Activated T-cell treated with anti-CD3 and anti-CD28 coated beads, Interleukin-2, amount 50 U/mL, for 4 hours (primary cell): Measurements from ENCODE around the gene LHX3. TPM values are rescaled to one million over a fixed set of nuclear protein-coding genes. Genes with fewer than 3 reads are reported as not detected.

Source experiments
- ATAC-seq, 2 donors: fragments of 200-7000 bp; cut with Tn5 transposase; one replicate each; pipeline ENCODE4 v1.10.0; 2021
- DNase-seq: peaks from one replicate; pipeline ENCODE4 v3.0.0-alpha.2; 2020
- H3K27me3 Mint-ChIP-seq: one replicate; pipeline ENCODE4 v1.8.0; 2021; ENCODE audit warnings: low read depth, mixed read lengths
- H3K36me3 Mint-ChIP-seq: one replicate; pipeline ENCODE4 v1.8.0; 2022; ENCODE audit warnings: mixed read lengths; ENCODE audit not compliant: insufficient read depth
- H3K4me1 Mint-ChIP-seq: one replicate; pipeline ENCODE4 v1.8.0; 2021; ENCODE audit warnings: low read depth, mixed read lengths
- H3K4me3 Mint-ChIP-seq: one replicate; pipeline ENCODE4 v1.8.0; 2021; ENCODE audit warnings: mild to moderate bottlenecking, moderate library complexity, mixed read lengths
- H3K9me3 Mint-ChIP-seq: one replicate; pipeline ENCODE4 v1.8.0; 2021; ENCODE audit warnings: mixed read lengths
- total RNA-seq, 3 donors: library from RNA; stranded (reverse); gene quantifications; one replicate each; pipeline ENCODE4 v1.2.1, GENCODE V29; 2021

LHX3 gene
- total RNA-seq, 3 donors from 2014 or later = 0.08 to 0.11 TPM; not detected in 1

- H3K27me3 Mint-ChIP-seq = peaks cover 65% of the 10 kb centered on the region
- peaks cover 3% of the 10 kb centered on the region for H3K4me1 Mint-ChIP-seq
- DNase-seq (no peak), ATAC-seq (no peak)
- H3K4me3 Mint-ChIP-seq = no peak overlapping the region
- no peaks in the 10 kb centered on the region for H3K36me3 Mint-ChIP-seq
- no peaks in the 10 kb centered on the region for H3K9me3 Mint-ChIP-seq
Measured at GRCh38 chr9:136191960-136192286, 13.0 kb downstream of the LHX3 start.

DNA sequence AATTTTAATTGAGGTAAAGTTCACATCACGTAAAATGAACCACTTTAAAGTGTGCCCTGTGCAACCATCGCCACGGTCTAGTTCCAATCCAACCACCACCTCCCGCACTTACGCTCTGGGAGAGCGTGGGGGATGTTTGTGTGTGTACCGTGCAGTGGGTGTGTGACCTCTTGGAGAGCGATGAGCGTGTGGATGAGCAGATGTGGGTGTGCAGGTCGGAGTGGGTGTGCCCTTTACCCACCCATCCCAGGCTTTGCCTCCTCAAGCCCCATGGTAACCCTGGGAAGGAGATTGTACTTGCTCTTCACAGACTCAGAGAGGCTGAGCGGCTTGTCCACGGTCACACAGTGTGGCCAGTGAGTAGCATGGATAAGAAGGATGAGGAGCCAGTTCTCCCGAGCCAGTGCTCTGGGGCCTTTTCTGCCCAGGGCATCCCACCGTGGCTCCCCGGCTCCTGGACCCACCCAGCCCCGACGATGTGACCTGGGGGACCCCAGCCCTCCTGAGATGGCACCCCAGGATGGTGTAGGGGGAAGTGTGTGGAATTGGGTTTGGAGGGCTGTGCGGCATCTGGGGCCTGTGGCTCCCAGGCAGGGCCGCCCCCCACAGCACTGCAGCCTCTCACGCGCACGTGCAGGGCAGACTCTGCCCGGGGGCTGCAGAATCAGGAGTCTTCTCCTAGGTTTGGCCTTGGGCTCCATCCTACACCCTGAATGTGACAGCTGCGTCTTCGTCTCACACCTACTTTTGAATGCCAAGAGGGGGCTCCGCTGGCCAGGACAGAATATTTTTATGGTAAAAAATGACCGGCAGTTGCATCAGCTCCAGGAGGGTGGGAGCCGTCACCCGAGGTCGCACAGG, 13.6 kb downstream of the LHX3 start:
- DNase-seq (no peak), ATAC-seq (no peak)
- Mint-ChIP-seq H3K36me3 (no peaks in the 10 kb centered on the region), H3K4me3 (no peak overlapping the region), H3K4me1 (no peaks in the 10 kb centered on the region), H3K9me3 (no peaks in the 10 kb centered on the region), H3K27me3 (peaks cover 65% of the 10 kb centered on the region)

DNA sequence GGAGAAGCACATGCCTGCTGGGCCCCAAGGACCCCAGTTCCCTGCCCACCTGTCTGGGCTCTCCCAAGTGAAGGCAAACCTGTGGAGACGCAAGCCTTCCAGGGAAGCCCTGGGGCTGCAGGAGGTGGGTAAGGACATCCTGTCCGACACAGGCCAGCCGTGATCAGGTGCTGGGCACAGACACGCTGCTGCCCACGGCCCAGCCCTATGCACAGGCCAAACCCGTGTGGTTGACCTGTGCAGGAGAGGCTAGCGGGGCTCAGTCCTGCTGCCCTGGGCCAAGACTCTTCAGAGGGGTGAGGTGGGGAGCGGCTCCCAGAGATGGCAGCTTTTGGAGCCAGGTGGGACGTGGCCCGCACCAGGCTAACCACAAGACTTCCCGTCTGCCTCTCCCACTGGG, 14.3 kb downstream of the LHX3 start:
- DNase-seq = no peak
- Mint-ChIP-seq H3K36me3 (no peaks in the 10 kb centered on the region), H3K4me1 (no peaks in the 10 kb centered on the region), H3K27me3 (peaks cover 60% of the 10 kb centered on the region), H3K4me3 (no peak overlapping the region), H3K9me3 (no peaks in the 10 kb centered on the region)
- ATAC-seq = no peak

GRCh38 chr9:136190237-136190601, 14.7 kb downstream of the LHX3 start:
- peaks cover 60% of the 10 kb centered on the region for H3K27me3 Mint-ChIP-seq
- no peak for ATAC-seq
- H3K9me3 Mint-ChIP-seq = no peaks in the 10 kb centered on the region
- H3K4me3 Mint-ChIP-seq = no peak overlapping the region
- DNase-seq = no peak
- no peaks in the 10 kb centered on the region for H3K36me3 Mint-ChIP-seq
- no peaks in the 10 kb centered on the region for H3K4me1 Mint-ChIP-seq

DNA sequence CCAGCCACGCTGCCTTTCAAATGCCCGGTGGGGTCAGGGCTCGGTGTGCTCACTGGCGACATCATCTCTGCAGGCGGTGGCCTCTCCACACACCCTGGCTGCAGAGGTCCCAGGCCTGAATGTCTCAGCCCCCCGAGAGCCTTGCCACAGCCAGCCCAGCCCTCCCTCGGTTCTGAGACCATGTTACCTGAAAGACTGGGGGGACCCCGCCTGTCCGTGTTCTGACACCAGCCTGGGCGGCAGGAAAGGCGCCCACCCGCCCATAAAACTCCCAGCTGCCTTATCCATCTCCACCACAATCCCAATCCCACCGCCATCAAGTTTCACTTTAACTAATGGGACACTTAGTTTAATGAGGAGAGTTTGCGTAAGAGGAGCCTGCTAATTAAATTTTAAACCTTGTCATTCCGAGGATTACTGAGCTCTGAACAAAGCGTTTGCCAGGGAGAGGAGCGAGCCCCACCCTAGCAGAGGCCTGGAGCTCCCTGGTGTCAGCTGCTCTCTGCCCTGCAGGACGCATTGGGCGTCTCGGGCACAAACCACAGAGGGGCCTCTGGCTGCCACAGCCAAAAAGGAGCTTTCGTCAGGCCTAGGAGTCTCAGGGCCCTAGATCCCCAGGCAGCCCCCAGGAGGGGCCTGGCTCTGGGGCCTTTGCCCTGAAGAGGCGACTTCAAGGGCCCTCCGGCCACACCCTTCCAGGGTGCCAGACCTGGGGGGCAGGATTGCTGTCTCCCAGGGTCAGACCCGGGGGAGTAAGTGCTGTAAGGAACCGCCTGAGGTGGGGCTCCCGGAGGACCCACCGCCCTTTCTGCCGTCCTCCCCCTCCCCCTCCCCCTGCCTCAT, 15.3 kb downstream of the LHX3 start:
- no peaks in the 10 kb centered on the region for H3K36me3 Mint-ChIP-seq
- ATAC-seq (no peak), DNase-seq (no peak)
- H3K4me1 Mint-ChIP-seq = no peaks in the 10 kb centered on the region
- peaks cover 61% of the 10 kb centered on the region for H3K27me3 Mint-ChIP-seq
- no peaks in the 10 kb centered on the region for H3K9me3 Mint-ChIP-seq
- H3K4me3 Mint-ChIP-seq = no peak overlapping the region

DNA sequence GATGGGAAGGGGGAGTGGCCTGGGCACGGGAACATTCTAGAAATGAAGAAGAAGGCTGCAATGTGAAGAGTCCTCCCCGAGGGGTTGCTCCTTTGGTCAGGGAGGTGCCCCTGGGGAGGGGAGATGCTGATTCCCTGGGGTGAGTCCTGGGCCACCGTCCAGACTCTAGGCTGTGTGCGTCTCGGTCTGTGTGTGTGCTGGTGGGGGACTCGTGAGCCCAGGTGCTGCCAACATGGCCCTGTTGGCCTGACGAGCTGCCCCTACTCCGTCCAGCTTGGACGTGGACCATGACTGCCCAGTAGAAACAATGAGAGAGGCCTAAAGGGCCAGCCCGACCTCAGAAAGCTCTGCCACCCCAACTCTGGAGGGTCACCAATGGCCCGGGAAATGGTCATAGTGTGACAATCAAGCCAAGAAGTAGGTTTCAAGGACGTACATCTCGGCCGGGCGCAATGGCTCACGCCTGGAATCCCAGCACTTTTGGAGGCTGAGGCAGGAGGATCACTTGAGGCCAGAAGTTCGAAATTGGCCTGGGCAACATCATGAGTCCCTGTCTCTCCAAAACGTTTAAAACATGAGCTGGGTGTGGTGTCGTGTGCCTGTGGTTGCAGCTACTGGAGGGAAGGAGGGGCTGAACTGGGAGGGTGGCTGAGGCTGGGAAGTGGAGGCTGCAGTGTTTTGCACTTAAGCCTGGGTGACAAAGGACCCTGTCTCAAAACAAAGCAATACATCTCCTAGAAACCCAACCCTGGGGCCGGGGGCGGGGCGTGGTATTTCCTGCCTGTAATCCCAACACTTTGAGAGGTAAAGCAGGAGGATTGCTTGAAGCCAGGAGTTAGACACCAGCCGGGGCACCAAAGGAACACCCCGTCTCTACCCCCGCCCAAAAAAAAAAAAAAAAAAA, 17.0 kb downstream of the LHX3 start:
- peaks cover 59% of the 10 kb centered on the region for H3K27me3 Mint-ChIP-seq
- no peaks in the 10 kb centered on the region for H3K36me3 Mint-ChIP-seq
- ATAC-seq (no peak), DNase-seq (no peak)
- H3K4me1 Mint-ChIP-seq = no peaks in the 10 kb centered on the region
- no peaks in the 10 kb centered on the region for H3K9me3 Mint-ChIP-seq
- no peak overlapping the region for H3K4me3 Mint-ChIP-seq

DNA sequence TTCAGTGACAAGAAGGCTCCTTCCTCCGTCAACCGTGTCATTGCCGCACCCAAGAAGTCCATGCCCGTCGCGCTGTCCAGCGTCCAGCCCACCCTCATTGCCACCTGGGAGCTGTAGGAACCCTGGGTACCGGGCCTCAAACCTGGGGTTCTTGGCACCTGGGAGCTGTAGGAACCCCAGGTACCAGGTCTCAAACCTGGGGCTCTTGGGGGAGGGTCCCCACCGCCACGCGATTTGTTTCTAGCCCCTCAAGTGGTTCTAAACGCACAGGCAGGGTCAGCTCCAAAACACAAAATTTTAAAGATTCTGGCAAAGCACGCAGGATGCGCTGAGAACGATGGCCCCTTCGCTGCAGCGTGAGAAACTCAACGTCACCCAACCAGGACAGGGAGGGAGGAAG, 17.7 kb downstream of the LHX3 start:
- no peaks in the 10 kb centered on the region for H3K36me3 Mint-ChIP-seq
- H3K4me3 Mint-ChIP-seq = no peak overlapping the region
- no peak for ATAC-seq
- H3K9me3 Mint-ChIP-seq = no peaks in the 10 kb centered on the region
- no peaks in the 10 kb centered on the region for H3K4me1 Mint-ChIP-seq
- peaks cover 61% of the 10 kb centered on the region for H3K27me3 Mint-ChIP-seq
- DNase-seq = no peak

DNA sequence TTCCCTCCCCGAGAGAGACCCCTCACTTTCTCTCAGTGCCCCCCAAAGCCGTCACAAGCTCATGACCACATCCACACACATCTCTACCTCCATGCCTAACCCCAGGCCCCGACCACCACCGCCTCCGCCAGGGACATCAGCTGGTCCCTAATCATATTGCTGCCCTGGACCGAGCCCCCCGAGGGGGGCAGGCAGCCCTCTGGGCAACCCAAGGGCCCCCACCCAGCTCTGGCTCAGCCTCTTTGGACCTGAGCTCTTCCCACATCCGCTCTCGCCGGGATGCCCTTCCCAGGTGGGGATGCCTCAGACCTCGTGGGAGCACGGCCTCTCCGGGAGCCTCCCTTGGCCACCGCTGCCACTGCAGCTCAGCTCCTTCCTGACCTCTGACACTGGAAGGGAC, 18.5 kb downstream of the LHX3 start:
- DNase-seq (no peak), ATAC-seq (no peak)
- no peaks in the 10 kb centered on the region for H3K36me3 Mint-ChIP-seq
- no peaks in the 10 kb centered on the region for H3K9me3 Mint-ChIP-seq
- H3K27me3 Mint-ChIP-seq = peaks cover 54% of the 10 kb centered on the region
- H3K4me1 Mint-ChIP-seq = no peaks in the 10 kb centered on the region
- no peak overlapping the region for H3K4me3 Mint-ChIP-seq

- no peak for ATAC-seq
- Mint-ChIP-seq H3K27me3 (peaks cover 52% of the 10 kb centered on the region), H3K36me3 (no peaks in the 10 kb centered on the region)
Measured at GRCh38 chr9:136185596-136186366, 19.1 kb downstream of the LHX3 start.

GRCh38 chr9:136185066-136185465, 19.9 kb downstream of the LHX3 start:
- peaks cover 45% of the 10 kb centered on the region for H3K27me3 Mint-ChIP-seq
- no peak overlapping the region for H3K4me3 Mint-ChIP-seq
- ATAC-seq = no peak
- no peaks in the 10 kb centered on the region for H3K36me3 Mint-ChIP-seq
- no peaks in the 10 kb centered on the region for H3K9me3 Mint-ChIP-seq
- no peak for DNase-seq
- no peaks in the 10 kb centered on the region for H3K4me1 Mint-ChIP-seq

More at GRCh38 chr9:136185596-136186366, 19.1 kb downstream of the LHX3 start:
- no peak overlapping the region for H3K4me3 Mint-ChIP-seq
- H3K9me3 Mint-ChIP-seq = no peaks in the 10 kb centered on the region
- H3K4me1 Mint-ChIP-seq = no peaks in the 10 kb centered on the region
- DNase-seq = no peak

- no peaks in the 10 kb centered on the region for H3K4me1 Mint-ChIP-seq
- no peak for DNase-seq
- no peak overlapping the region for H3K4me3 Mint-ChIP-seq
- no peaks in the 10 kb centered on the region for H3K36me3 Mint-ChIP-seq
- ATAC-seq = no peak
- no peaks in the 10 kb centered on the region for H3K9me3 Mint-ChIP-seq
- H3K27me3 Mint-ChIP-seq = peaks cover 36% of the 10 kb centered on the region
Measured at GRCh38 chr9:136182850-136183422, 22.0 kb downstream of the LHX3 start.

GRCh38 chr9:136182420-136182787, 22.5 kb downstream of the LHX3 start:
- Mint-ChIP-seq H3K9me3 (no peaks in the 10 kb centered on the region), H3K27me3 (peaks cover 33% of the 10 kb centered on the region), H3K36me3 (no peaks in the 10 kb centered on the region), H3K4me3 (no peak overlapping the region), H3K4me1 (no peaks in the 10 kb centered on the region)
- DNase-seq (no peak), ATAC-seq (no peak)

GRCh38 chr9:136181784-136182419, 23.0 kb downstream of the LHX3 start:
- ATAC-seq (no peak), DNase-seq (no peak)
- Mint-ChIP-seq H3K27me3 (peaks cover 28% of the 10 kb centered on the region), H3K36me3 (no peaks in the 10 kb centered on the region), H3K4me3 (no peak overlapping the region), H3K9me3 (no peaks in the 10 kb centered on the region), H3K4me1 (no peaks in the 10 kb centered on the region)
